Measurements from ENCODE around the gene VMP1. TPM values are rescaled to one million over a fixed set of nuclear protein-coding genes. Genes with fewer than 3 reads are reported as not detected.

Gene VMP1
- total and polyA plus RNA-seq, 2 of the 13 experiments (the other 11 are each of a cell fraction or from before 2014, with no cell fraction given), result 186 to 271 TPM

GRCh38 chr17:59844884-59845594, 137.6 kb downstream of the VMP1 start (continued):
- no peak for TF ChIP-seq KIAA2018 (CRISPR knock-in tag; IDR thresholded peaks at IDR 0.05; ENCODE audit: borderline replicate concordance)
- TF ChIP-seq FOSL2 (CRISPR knock-in tag; IDR thresholded peaks at IDR 0.05), result peak; percentile 45
- TF ChIP-seq CHCHD3 (CRISPR knock-in tag; IDR thresholded peaks at IDR 0.05), result no peak
- no peak for TF ChIP-seq ZNF615 (CRISPR knock-in tag; IDR thresholded peaks at IDR 0.05; ENCODE audit: borderline replicate concordance)
- TF ChIP-seq ZNF800 (CRISPR knock-in tag; IDR thresholded peaks at IDR 0.05), result no peak
- TF ChIP-seq PAF1 (CRISPR knock-in tag; IDR thresholded peaks at IDR 0.05), result peak; percentile 71; the same call in 1 of the 2 replicates
- TF ChIP-seq ZBTB39 (CRISPR knock-in tag; IDR thresholded peaks at IDR 0.05), result no peak
- TF ChIP-seq ZNF207 (IDR thresholded peaks at IDR 0.05; ENCODE audit: borderline replicate concordance), result no peak
- TF ChIP-seq ZMYM2 (CRISPR knock-in tag; IDR thresholded peaks at IDR 0.05), result no peak
- no peak for TF ChIP-seq GATAD2A (CRISPR knock-in tag; IDR thresholded peaks at IDR 0.05)
- no peak for TF ChIP-seq TIGD3 (CRISPR knock-in tag; IDR thresholded peaks at IDR 0.05; ENCODE audit: borderline replicate concordance)
- TF ChIP-seq ZNF230 (CRISPR knock-in tag; IDR thresholded peaks at IDR 0.05), result no peak
- TF ChIP-seq NFIC (IDR thresholded peaks at IDR 0.05; ENCODE audit: low read length), result 0 out of 2 replicates have a peak, but pooled peaks have one; percentile 10
- TF ChIP-seq KDM6A (CRISPR knock-in tag; IDR thresholded peaks at IDR 0.05; ENCODE audit: low read depth), result no peak
- no peak for TF ChIP-seq ATF4 (CRISPR knock-in tag; IDR thresholded peaks at IDR 0.05)
